Spleen (tissue), 11 donors: ENCODE data around the gene SCAMP5. TPM values are rescaled to one million over a fixed set of nuclear protein-coding genes. Genes with fewer than 3 reads are reported as not detected.
A peak's percentile ranks its signal among the peaks of the same experiment; 100 is the strongest.

Source experiments
- DNase-seq: peaks from one replicate; pipeline ENCODE4 v3.0.0-alpha.2; 2020
- H3K27ac ChIP-seq, 8 donors: fragments of 200-600 bp; sonication (generic) in 7 of 8; 1 replicate in 4 of 8; 2 replicates in 4 of 8; pipeline versions ENCODE4 v1.5.0 to v1.8.0; 2016 to 2021; ENCODE audit warnings: inconsistent platforms in 4 of 8, mild to moderate bottlenecking in 4 of 8, moderate library complexity in 1 of 8
- H3K27me3 ChIP-seq, 7 donors: fragments of 200-600 bp; sonication (generic) in 6 of 7; replicated peaks in 1 of 7; 1 replicate in 4 of 7; 2 replicates in 3 of 7; pipeline versions ENCODE4 v1.5.0 to v1.8.0; 2016 to 2021; ENCODE audit warnings: inconsistent platforms in 3 of 7, mild to moderate bottlenecking in 1 of 7
- H3K36me3 ChIP-seq, 6 donors: fragments of 200-600 bp; sonication (generic) in 5 of 6; 1 replicate in 4 of 6; 2 replicates in 2 of 6; pipeline versions ENCODE4 v1.5.0 to v1.8.0; 2016 to 2021; ENCODE audit warnings: inconsistent platforms in 2 of 6
- H3K4me1 ChIP-seq, 6 donors: fragments of 200-600 bp; sonication (generic) in 5 of 6; 1 replicate in 3 of 6; 2 replicates in 3 of 6; pipeline versions ENCODE4 v1.5.0 to v1.8.0; 2016 to 2021; ENCODE audit warnings: inconsistent platforms in 3 of 6
- H3K4me3 ChIP-seq, 8 donors: fragments of 200-600 bp; sonication (generic) in 7 of 8; 1 replicate in 4 of 8; 2 replicates in 4 of 8; pipeline versions ENCODE4 v1.5.0 to v1.8.0; 2016 to 2021; ENCODE audit warnings: inconsistent platforms in 4 of 8, mild to moderate bottlenecking in 4 of 8, moderate library complexity in 2 of 8
- H3K9me3 ChIP-seq, 8 donors: fragments of 200-600 bp; sonication (generic) in 7 of 8; 1 replicate in 4 of 8; 2 replicates in 4 of 8; pipeline versions ENCODE4 v1.5.0 to v1.8.0; 2016 to 2021; ENCODE audit warnings: inconsistent platforms in 4 of 8
- CTCF ChIP-seq, 11 experiments: fragments of 200-600 bp in 7 of 11; fragments of 450-650 bp in 4 of 11; sonication (generic) in 4 of 11; IDR thresholded peaks in 8 of 11; conservative IDR thresholded peaks in 3 of 11; 1 replicate in 7 of 11; 2 replicates in 4 of 11; pipeline versions ENCODE4 v1.4.0 to v1.8.0; 2016 to 2021; ENCODE audit warnings: antibody characterized with exemption in 11 of 11, inconsistent platforms in 4 of 11, mild to moderate bottlenecking in 1 of 11
- POLR2A ChIP-seq, 3 donors: fragments of 450-650 bp; IDR thresholded peaks; one replicate each; pipeline ENCODE4 v1.5.1; 2017; ENCODE audit warnings: antibody characterized with exemption in 3 of 3, mild to moderate bottlenecking in 1 of 3
- POLR2AphosphoS5 ChIP-seq, 3 donors: sonication (generic); formaldehyde crosslinking; IDR thresholded peaks; one replicate each; pipeline ENCODE4 v1.5.1; 2017; ENCODE audit warnings: antibody characterized with exemption in 3 of 3
- WGBS, 5 donors: extraction: QIAGEN DNeasy Blood & Tissue Kit in 3 of 5; methylation state at CpG; one replicate each; pipeline versions ENCODE4 v1.1.5 to v1.1.7; 2013 to 2018; 5-methylcytosine and 5-hydroxymethylcytosine counted together
- intact Hi-C: fragments of 100-400 bp; cut with DNase I; formaldehyde crosslinking; loops from one replicate; pipeline ENCODE4 v1.15.0; 2023; ENCODE audit warnings: low total_unique reads
- polyA plus RNA-seq, 3 donors: library from polyadenylated mRNA; stranded (reverse); fragments of 200-250 nt; gene quantifications; one replicate each; pipeline ENCODE4 v1.2.1, GENCODE V29; 2013
- total RNA-seq, 7 donors: library from RNA; depleted of rRNA in 3 of 7; stranded (reverse); fragments of >200 nt in 3 of 7; fragmentation: NEBNext Ultra II Directional in 4 of 7; extraction: Animal tissue kit (Norgen Biotek cat#: 25700) in 4 of 7; gene quantifications; one replicate each; pipeline versions ENCODE4 v1.1.0 to v1.2.1, GENCODE V29; 2016 to 2021
- donor health status: healthy with polysubstance abuse.
- donor health status: DM: no; HTN: no; CAD: no; lungs with moderate emphysema.
- donor health status: DM: no; HTN: no; CAD: no.
- donor health status: Bipolar disorder and iron deficiency.
- donor health status: healthy.
- donor health status: DM: no; HTN: no; CAD: no.
- donor health status: DM: yes; HTN: yes; CAD: no.

SCAMP5 gene
- total and polyA plus RNA-seq, 10 donors, result 1.8 to 20.0 (median 8.0) TPM

- H3K36me3 ChIP-seq, result no peaks in the 10 kb centered on the region
- 4 to 8% (median 5%) methylated on average over 44 to 47 of the region's 47 CpGs for WGBS, 5 donors
- peak overlapping the region; percentile 12 to 89 (median 66) for H3K4me3 ChIP-seq
- H3K27me3 ChIP-seq, result peaks cover 7 to 63% (median 28%) of the 10 kb centered on the region in 7 donors
- H3K27ac ChIP-seq, result peak overlapping the region in 4 of 8 donors; percentile 5 to 52 (median 42)
- no peak for DNase-seq
- no peaks in the 10 kb centered on the region for H3K9me3 ChIP-seq
- TF ChIP-seq POLR2A (IDR thresholded peaks at IDR 0.05), result no peak
- TF ChIP-seq CTCF (IDR thresholded peaks at IDR 0.05 in 8 of 11, conservative IDR thresholded peaks at IDR 0.05 in 3 of 11), result no peak
- TF ChIP-seq POLR2AphosphoS5 (IDR thresholded peaks at IDR 0.05), result no peak
- H3K4me1 ChIP-seq, result peaks cover 32 to 64% (median 55%) of the 10 kb centered on the region in 6 donors
- intact Hi-C loops, result no loop called here
Observed at GRCh38 chr15:74958908-74959585, 36.3 kb upstream of the SCAMP5 start.

DNA sequence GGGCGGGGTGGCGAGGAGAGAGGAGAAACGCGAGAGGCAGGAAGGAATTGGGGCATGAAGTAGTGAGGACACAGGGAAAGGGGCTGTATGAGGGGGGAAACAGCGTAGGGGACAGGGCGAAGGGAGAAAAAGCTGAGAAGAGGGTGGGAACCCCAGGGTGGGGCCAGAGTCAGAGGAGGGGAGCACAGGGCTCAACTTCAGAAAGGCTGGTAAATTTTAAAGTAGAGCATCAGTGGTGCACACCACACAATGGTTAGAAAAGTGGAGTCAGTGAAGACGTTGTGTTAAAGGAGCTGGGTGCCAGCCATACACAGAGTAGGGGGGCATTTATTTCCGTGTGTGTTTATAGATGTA is 35.8 kb upstream of the SCAMP5 start:
- intact Hi-C loops, result no loop called here
- peak overlapping the region in 3 of 8 donors; percentile 35 to 52 (median 49) for H3K27ac ChIP-seq
- H3K4me3 ChIP-seq, result peak overlapping the region in 3 of 8 donors; percentile 60 to 89 (median 81)

DNA sequence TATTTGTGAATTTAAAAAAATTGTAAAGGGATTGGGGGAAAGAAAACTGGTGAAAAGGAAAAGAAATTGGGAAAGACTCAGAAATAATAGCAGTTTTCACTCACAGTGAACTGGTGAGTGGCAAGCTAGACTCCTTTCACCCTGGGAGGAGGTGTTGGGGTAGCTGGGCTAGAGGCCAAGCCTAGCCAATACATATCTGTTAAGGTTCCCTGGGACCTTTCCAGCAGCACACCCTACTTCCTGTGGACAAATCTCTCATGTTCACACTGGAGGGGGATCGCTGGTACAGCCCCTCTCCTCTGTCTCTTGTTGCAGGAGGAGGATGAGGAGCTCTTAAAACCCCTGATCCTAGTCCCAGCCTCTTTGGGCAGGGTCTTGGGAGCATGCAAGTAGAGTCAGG is 35.1 kb upstream of the SCAMP5 start:
- TF ChIP-seq CTCF (IDR thresholded peaks at IDR 0.05 in 8 of 11, conservative IDR thresholded peaks at IDR 0.05 in 3 of 11) (no peak), POLR2A (IDR thresholded peaks at IDR 0.05) (no peak), POLR2AphosphoS5 (IDR thresholded peaks at IDR 0.05) (no peak)
- Histone ChIP-seq H3K4me3 (no peak overlapping the region), H3K4me1 (peaks cover 28 to 62% (median 45%) of the 10 kb centered on the region in 6 donors), H3K27me3 (peaks cover 7 to 55% (median 28%) of the 10 kb centered on the region in 7 donors), H3K36me3 (no peaks in the 10 kb centered on the region), H3K27ac (no peak overlapping the region), H3K9me3 (no peaks in the 10 kb centered on the region)
- no peak for DNase-seq
- intact Hi-C loops, result no loop called here
- 47 to 79% (median 69%) methylated on average over 1 of the region's 1 CpG; no CpG with 5 or more reads in 1 of the 5 donors for WGBS, 5 donors

More for the DNA sequence above, 35.8 kb upstream of the SCAMP5 start:
- Histone ChIP-seq H3K36me3 (no peaks in the 10 kb centered on the region), H3K4me1 (peaks cover 32 to 63% (median 52%) of the 10 kb centered on the region in 6 donors), H3K9me3 (no peaks in the 10 kb centered on the region), H3K27me3 (peaks cover 7 to 63% (median 28%) of the 10 kb centered on the region in 7 donors)
- TF ChIP-seq CTCF (IDR thresholded peaks at IDR 0.05 in 8 of 11, conservative IDR thresholded peaks at IDR 0.05 in 3 of 11) (no peak), POLR2AphosphoS5 (IDR thresholded peaks at IDR 0.05) (no peak), POLR2A (IDR thresholded peaks at IDR 0.05) (no peak)
- DNase-seq, result no peak
- 13 to 19% (median 17%) methylated on average over 8 of the region's 8 CpGs for WGBS, 5 donors

DNA sequence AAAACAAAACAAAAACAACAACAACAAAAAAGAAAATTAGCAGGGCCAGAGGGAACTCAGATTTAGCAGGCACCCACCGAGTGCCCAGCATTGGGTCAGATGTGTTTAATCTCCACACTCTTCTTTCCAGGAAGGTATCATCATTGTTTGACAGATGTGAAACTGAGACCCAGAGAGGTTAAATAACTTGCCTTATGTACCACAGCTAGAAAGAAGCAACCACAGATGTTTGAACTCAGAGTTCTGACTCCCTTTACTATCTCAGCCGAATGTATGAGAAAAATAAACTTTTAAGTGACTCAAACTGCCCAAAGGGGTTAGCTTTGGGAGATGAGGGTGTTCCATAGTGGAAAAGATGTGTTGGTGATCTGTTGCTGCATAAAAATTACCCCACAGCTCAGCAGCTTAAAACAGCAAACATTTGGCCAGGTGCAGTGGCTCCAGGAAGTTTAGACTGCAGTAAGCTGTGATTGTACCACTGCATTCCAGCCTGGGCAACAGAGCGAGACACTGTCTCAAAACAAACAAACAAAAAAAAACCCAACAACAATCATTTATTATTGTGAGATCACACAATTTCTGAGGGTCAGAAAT is 34.3 kb upstream of the SCAMP5 start:
- no peak overlapping the region for H3K4me3 ChIP-seq
- H3K9me3 ChIP-seq, result no peaks in the 10 kb centered on the region
- H3K4me1 ChIP-seq, result peaks cover 21 to 54% (median 37%) of the 10 kb centered on the region in 6 donors
- WGBS, 5 donors, result 62 to 83% (median 65%) methylated on average over 3 of the region's 3 CpGs
- DNase-seq, result no peak
- peaks cover 7 to 47% (median 28%) of the 10 kb centered on the region in 7 donors for H3K27me3 ChIP-seq
- TF ChIP-seq POLR2AphosphoS5 (IDR thresholded peaks at IDR 0.05) (no peak), POLR2A (IDR thresholded peaks at IDR 0.05) (no peak), CTCF (IDR thresholded peaks at IDR 0.05 in 8 of 11, conservative IDR thresholded peaks at IDR 0.05 in 3 of 11) (no peak)
- intact Hi-C loops, result no loop called here
- H3K36me3 ChIP-seq, result no peaks in the 10 kb centered on the region
- H3K27ac ChIP-seq, result peak overlapping the region in 4 of 8 donors; percentile 4 to 39 (median 32)
